GM21576 (cell line): ENCODE results near the gene PTCRA.
"Not testable (repeated sequence)": the region's sequence is repeated elsewhere in the genome, so short reads cannot be mapped to it uniquely, and the experiment has no call there.

Source experiments
- ATAC-seq: cut with Tn5 transposase; IDR thresholded peaks from one replicate; pipeline ENCODE4 v1.9.1; 2021; ENCODE audit warnings: mild to moderate bottlenecking, moderate library complexity; ENCODE audit not compliant: unreplicated experiment

Gene PTCRA, protein sequence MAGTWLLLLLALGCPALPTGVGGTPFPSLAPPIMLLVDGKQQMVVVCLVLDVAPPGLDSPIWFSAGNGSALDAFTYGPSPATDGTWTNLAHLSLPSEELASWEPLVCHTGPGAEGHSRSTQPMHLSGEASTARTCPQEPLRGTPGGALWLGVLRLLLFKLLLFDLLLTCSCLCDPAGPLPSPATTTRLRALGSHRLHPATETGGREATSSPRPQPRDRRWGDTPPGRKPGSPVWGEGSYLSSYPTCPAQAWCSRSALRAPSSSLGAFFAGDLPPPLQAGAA

DNA sequence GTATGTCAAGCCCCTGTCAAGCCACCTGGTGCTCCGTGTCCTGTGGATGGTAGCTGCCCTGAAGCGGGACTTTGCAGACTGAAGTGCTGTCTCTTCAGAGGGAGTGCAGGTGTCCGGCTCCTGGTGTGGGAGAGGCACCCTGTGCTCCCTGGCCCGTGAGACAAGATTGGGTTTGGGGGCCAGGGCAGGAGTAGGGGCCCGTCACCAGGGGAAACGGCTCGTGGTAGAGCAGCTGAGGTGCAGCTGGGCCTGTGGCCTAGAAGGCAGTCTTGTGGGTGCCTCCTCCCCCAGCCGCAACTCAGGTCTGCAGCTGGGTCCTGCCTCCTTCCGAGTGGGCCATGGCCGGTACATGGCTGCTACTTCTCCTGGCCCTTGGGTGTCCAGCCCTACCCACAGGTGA is at the start of gene PTCRA:
PTCRA (plus strand) TSS at position 322 of the 400 bp plus-strand sequence; CDS start at position 339, 17 bp downstream.
- no peak for ATAC-seq

GRCh38 chr6:42870145-42870936 is 45.5 kb upstream of the PTCRA start:
- ATAC-seq, result no peak

DNA sequence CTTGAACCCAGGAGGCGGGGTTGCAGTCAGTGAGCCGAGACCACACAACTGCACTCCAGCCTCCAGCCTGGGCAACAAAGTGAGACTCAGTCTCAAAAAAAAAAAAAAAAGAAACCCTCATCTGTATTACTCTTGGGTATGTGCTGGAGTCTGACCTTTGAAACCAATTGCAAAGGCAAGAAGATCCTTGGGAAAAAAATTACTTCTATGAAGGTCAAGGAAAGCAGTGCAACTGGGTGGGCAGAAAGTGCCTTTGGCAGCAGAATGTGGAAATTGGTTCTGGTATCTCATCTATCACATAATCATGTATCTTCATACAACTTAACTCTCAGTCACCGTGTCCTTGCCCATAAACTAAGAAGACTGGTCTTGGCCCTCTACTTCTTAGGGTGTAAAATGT is 44.1 kb upstream of the PTCRA start:
- ATAC-seq, result no peak

DNA sequence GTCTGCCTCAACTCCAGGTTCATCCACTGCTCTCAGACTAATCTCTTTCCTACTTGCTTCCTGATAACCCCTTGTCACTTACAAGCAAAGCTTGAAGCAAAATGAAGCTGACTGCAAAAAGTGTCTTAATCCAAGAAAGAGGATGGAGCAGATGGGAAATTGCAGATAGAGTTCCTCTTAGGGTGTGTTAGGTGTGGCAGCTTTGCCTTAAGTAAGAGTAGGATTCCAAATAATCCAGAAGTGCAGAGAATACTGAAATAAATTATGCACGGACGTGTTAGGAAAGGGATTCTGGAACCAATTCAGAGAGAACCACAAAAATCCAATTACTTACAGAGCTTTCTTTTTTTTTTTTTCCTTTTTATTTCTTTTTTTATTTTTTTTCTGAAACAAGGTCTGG is 42.5 kb upstream of the PTCRA start:
- no peak for ATAC-seq

GRCh38 chr6:42877695-42878094 is 38.2 kb upstream of the PTCRA start:
- ATAC-seq, result no peak

- peak; percentile 83 for ATAC-seq
Measured at GRCh38 chr6:42879372-42880239, 36.2 kb upstream of the PTCRA start, which contains the start of gene RPL7L1. TSS of gene RPL7L1 (plus strand) at chr6:42879616. CDS start at chr6:42879911, 295 bp downstream.

GRCh38 chr6:42880240-42880817 is 35.5 kb upstream of the PTCRA start:
- ATAC-seq, result not testable (repeated sequence)

DNA sequence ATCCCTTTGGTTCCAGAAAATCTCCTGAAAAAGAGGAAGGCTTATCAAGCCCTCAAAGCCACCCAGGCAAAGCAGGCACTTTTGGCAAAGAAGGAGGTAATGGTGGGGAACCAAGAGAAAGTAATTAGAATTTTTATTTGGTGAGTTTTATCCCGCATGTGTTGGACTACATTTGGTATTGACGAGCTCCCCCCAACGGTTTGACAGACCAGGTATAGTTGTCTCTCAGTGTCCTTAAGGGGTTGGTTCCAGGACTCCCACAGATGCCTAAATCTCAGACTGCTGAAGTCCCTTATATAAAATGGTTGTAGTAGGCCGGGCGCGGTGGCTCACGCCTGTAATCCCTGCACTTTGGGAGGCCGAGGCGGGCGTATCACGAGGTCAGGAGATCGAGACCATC is 35.0 kb upstream of the PTCRA start:
- ATAC-seq, result not testable (repeated sequence)

DNA sequence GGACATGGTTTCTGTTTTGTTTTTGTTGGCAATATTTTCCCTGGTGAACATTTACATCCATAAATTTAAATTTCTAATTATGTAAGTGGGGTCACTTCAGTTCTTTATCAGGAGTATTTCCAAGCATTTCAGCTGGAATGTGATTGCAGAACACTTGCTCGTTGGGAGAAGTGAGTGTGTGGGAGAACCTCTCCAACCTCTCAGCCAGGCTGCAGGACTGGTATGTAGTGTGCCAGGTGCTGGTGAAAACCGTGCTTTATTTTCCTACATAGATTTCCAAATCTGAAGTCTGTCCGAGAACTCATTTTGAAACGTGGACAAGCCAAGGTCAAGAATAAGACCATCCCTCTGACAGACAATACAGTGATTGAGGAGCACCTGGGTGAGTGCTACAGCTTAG is 30.2 kb upstream of the PTCRA start:
- ATAC-seq, result no peak

DNA sequence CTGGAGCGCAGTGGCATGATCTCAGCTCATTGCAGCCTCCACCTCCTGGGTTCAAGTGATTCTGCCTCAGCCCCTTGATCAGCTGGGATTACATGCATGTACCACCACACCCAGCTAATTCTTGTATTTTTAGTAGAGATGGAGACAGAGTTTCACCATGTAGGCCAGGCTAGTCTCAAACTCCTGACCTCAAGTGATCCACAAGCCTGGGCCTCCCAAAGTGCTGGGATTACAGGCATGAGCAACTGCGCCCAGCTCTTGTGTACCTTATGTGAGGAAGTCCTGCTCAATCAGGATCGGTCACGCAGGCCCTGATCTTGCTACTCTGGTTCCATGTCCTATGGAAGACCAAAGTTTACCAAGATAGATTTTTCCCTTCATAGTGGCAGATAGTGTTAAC is 27.7 kb upstream of the PTCRA start:
- not testable (repeated sequence) for ATAC-seq

GRCh38 chr6:42889815-42890214 is 26.0 kb upstream of the PTCRA start:
- no peak for ATAC-seq

- ATAC-seq, result peak; percentile 88
Measured at GRCh38 chr6:42890311-42891198, 25.3 kb upstream of the PTCRA start.

GRCh38 chr6:42891199-42891722 is 24.6 kb upstream of the PTCRA start:
- ATAC-seq, result no peak

DNA sequence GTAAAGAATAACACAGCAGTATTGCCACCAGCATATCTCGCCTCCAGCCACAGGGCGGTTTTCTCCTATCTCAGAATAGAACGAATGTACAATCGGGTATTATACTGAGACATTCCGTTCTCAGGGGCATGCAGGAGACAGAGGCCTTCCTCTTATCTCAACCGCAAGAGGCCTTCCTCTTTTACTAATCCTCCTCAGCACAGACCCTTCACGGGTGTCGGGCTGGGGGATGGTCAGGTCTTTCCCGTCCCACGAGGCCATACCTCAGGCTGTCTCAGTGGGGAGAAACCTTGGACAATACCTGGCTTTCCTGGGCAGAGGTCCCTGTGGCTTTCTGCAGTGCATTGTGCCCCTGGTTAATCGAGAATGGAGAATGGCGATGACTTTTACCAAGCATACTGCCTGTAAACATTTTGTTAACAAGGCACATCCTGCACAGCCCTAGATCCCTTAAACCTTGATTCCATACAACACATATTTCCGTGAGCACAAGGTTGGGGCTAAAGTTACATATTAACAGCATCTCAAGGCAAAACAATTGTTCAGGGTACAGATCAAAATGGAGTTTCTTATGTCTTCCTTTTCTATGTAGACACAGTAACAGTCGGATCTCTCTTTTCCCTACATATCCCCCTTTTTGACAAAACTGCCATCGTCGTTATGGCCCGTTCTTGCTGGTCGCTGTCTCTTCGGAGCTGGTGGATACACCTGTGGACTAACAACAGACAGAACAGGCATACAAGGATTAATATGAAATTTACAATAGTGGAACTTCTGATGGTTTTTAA is 21.6 kb upstream of the PTCRA start:
- ATAC-seq, result not testable (repeated sequence)

- ATAC-seq, result no peak
Measured at GRCh38 chr6:42896178-42896719, 19.6 kb upstream of the PTCRA start.

DNA sequence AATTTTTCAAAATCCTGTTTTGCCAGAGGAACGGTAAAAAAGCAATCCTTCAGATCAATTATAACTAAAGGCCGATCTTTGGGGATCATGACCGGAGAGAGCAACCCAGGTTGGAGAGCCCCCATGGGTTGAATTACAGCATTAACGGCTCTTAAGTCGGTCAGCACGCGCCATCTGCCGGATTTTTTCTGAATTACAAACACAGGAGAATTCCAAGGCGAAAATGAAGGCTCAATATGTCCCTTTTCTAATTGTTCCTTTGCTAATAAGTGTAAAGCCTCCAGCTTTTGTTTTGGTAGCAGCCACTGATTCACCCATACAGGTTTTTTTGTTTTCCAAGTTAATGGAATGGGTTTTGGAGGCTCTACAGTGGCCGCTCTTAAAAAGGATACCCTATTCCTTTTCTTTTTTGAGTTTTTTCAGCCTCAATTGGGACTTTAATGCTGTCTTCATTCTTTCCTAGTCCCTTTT is 16.9 kb upstream of the PTCRA start:
- ATAC-seq, result no peak

DNA sequence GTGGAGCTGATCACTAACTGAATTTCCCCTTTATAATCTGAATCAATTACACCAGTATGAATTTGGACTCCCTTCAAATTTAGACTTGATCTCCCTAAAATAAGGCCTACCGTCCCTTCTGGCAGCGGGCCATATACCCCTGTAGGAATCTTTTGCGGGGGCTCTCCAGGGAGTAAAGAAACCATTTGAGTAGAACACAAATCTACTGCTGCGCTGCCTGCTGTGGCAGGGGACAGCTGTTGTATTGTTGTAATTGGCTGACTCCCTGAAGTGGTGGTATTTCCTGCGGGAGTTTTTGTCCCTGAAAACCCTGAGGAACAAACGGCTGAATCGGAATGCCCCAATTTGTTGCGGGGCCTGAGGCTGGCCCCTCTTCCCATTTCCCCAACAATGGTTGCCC is 16.0 kb upstream of the PTCRA start:
- no peak for ATAC-seq

- peak; percentile 70 for ATAC-seq
Measured at GRCh38 chr6:42901538-42901957, 14.3 kb upstream of the PTCRA start.
